Panc1 (cell line): ENCODE results near the gene CMKLR1. TPM values are rescaled to one million over a fixed set of nuclear protein-coding genes. Genes with fewer than 3 reads are reported as not detected.

Source experiments
- ATAC-seq: fragments of 200-7000 bp; cut with Tn5 transposase; 2 replicates; pipeline ENCODE4 v1.9.1; 2020; ENCODE audit warnings: mild to moderate bottlenecking, moderate library complexity
- BruUV-seq: library from RNA; stranded (reverse); fragments of 400-500 nt; replicated peaks from 2 replicates; lab custom pipeline; 2021; lab: Mats Ljungman, UMichigan
- CTCF ChIA-PET: fragments of 300-600 bp; sonication (Branson Sonifier 250); formaldehyde crosslinking; loops from one replicate; lab custom pipeline; 2022; ENCODE audit warnings: antibody characterized with exemption; lab: Charles Lee
- POLR2A ChIA-PET: fragments of 300-600 bp; sonication (Branson Sonifier 250); formaldehyde crosslinking; loops from one replicate; lab custom pipeline; 2022; ENCODE audit warnings: antibody characterized with exemption; lab: Charles Lee
- DNase-seq: peaks from one replicate; pipeline ENCODE4 v3.0.0-alpha.2; 2010; ENCODE audit warnings: low read depth, low spot score
- H3K27ac ChIP-seq: 2 replicates; pipeline ENCODE4 v1.5.1; 2011; ENCODE audit warnings: mild to moderate bottlenecking, low read length, inconsistent platforms
- H3K27me3 ChIP-seq: fragments of 200-500 bp; sonication (Bioruptor generic); 2 replicates; pipeline ENCODE4 v1.6.0; 2014; ENCODE audit warnings: low read length, inconsistent platforms; ENCODE audit not compliant: control insufficient read depth, insufficient read depth
- H3K36me3 ChIP-seq: fragments of 200-500 bp; sonication (Bioruptor generic); 2 replicates; pipeline ENCODE4 v1.5.1; 2014; ENCODE audit warnings: inconsistent platforms, mild to moderate bottlenecking, low read length, moderate library complexity; ENCODE audit not compliant: control insufficient read depth, insufficient read depth
- H3K4me1 ChIP-seq: 2 replicates; pipeline ENCODE4 v1.5.1; 2011; ENCODE audit warnings: inconsistent platforms, mild to moderate bottlenecking, low read length, moderate library complexity; ENCODE audit not compliant: control insufficient read depth, insufficient read depth
- H3K4me3 ChIP-seq, 2 experiments: 2 replicates each; pipeline ENCODE4 v1.5.1; 2011 to 2012; ENCODE audit warnings: low read depth in 2 of 2, low read length in 2 of 2, mild to moderate bottlenecking in 2 of 2, inconsistent platforms in 1 of 2, moderate library complexity in 1 of 2
- H3K9me3 ChIP-seq: fragments of 200-500 bp; sonication (Bioruptor generic); 2 replicates; pipeline ENCODE4 v1.5.1; 2014; ENCODE audit warnings: low read depth, mild to moderate bottlenecking, inconsistent platforms, low read length, moderate library complexity; ENCODE audit not compliant: control insufficient read depth, insufficient read depth
- CTCF ChIP-seq: fragments of 450-650 bp; IDR thresholded peaks from 2 replicates; pipeline ENCODE4 v1.5.1; 2017; ENCODE audit warnings: mild to moderate bottlenecking
- POLR2AphosphoS5 ChIP-seq: IDR thresholded peaks from 2 replicates; pipeline ENCODE4 v1.6.1; 2012; ENCODE audit warnings: mild to moderate bottlenecking, low read depth, low read length, moderate library complexity
- REST ChIP-seq, 2 experiments: IDR thresholded peaks; 2 replicates each; pipeline ENCODE4 v1.6.1; 2011 to 2012; ENCODE audit warnings: low read depth in 2 of 2, control low read depth in 1 of 2, low read length in 1 of 2, mild to moderate bottlenecking in 1 of 2, moderate library complexity in 1 of 2; ENCODE audit not compliant: insufficient read depth in 1 of 2
- SIN3A ChIP-seq: IDR thresholded peaks from 2 replicates; pipeline ENCODE4 v1.6.1; 2012; ENCODE audit warnings: low read depth, mild to moderate bottlenecking, low read length, moderate library complexity, borderline replicate concordance; ENCODE audit not compliant: insufficient read depth
- TCF7L2 ChIP-seq: IDR thresholded peaks from 2 replicates; pipeline ENCODE4 v1.6.1; 2011; ENCODE audit warnings: mild to moderate bottlenecking, low read depth, low read length, inconsistent platforms
- in situ Hi-C: cut with HindIII; loops from 2 replicates; pipeline ENCODE4 v1.10.0; 2016; ENCODE audit warnings: low sequenced_read_pairs, low pct_unique_long_range_greater_than_20kb
- intact Hi-C: fragments of 100-400 bp; cut with micrococcal nuclease; formaldehyde crosslinking; loops from one replicate; pipeline ENCODE4 v1.10.0; 2022; ENCODE audit not compliant: unreplicated experiment
- total RNA-seq: library from RNA; stranded (reverse); gene quantifications from one replicate; pipeline ENCODE4 v1.2.1, GENCODE V29; 2021; ENCODE audit not compliant: unreplicated experiment

CMKLR1 gene
- total RNA-seq, 1 experiment from 2014 or later, result 0.03 TPM

GRCh38 chr12:108266131-108266530, 73.0 kb downstream of the CMKLR1 start:
- intact Hi-C loops (no loop called here), in situ Hi-C loops (no loop called here)
- H3K27me3 ChIP-seq, result peaks cover 15% of the 10 kb centered on the region
- peaks cover 2% of the 10 kb centered on the region; the same call in 1 of the 2 replicates for H3K9me3 ChIP-seq
- H3K27ac ChIP-seq, result no peak overlapping the region
- ATAC-seq (no peak), DNase-seq (no peak)
- no peak overlapping the region for H3K4me3 ChIP-seq
- H3K36me3 ChIP-seq, result no peaks in the 10 kb centered on the region
- ChIA-PET POLR2A (no interaction called here), CTCF (no interaction called here)
- H3K4me1 ChIP-seq, result no peaks in the 10 kb centered on the region
- BruUV-seq, result no TSS peak
- TF ChIP-seq POLR2AphosphoS5, result no peak
- no peak for TF ChIP-seq CTCF
- no peak for TF ChIP-seq REST (IDR thresholded peaks at IDR 0.05; ENCODE audit: insufficient read depth in 1 of 2, low read depth in 2 of 2, low read length in 1 of 2)
- TF ChIP-seq TCF7L2, result no peak
- TF ChIP-seq SIN3A, result no peak

- Histone ChIP-seq H3K36me3 (no peaks in the 10 kb centered on the region), H3K27ac (no peak overlapping the region), H3K9me3 (peaks cover 6% of the 10 kb centered on the region), H3K27me3 (peaks cover 15% of the 10 kb centered on the region), H3K4me3 (no peak overlapping the region), H3K4me1 (no peaks in the 10 kb centered on the region)
- CTCF ChIA-PET, result no interaction called here
- DNase-seq, result no peak
- ATAC-seq, result no peak
- POLR2A ChIA-PET, result no interaction called here
- in situ Hi-C loops (no loop called here), intact Hi-C loops (no loop called here)
- no TSS peak for BruUV-seq
- TF ChIP-seq SIN3A (no peak), CTCF (no peak), POLR2AphosphoS5 (no peak), REST (IDR thresholded peaks at IDR 0.05; ENCODE audit: insufficient read depth in 1 of 2, low read depth in 2 of 2, low read length in 1 of 2) (no peak), TCF7L2 (no peak)
Measured at GRCh38 chr12:108265505-108265904, 73.6 kb downstream of the CMKLR1 start.
